KMS-11 (cell line): Measurements from ENCODE around the gene MAFG.

ENCODE experiments used
- H2AFZ ChIP-seq: fragments of 200-600 bp; sonication (generic); 2 replicates; pipeline ENCODE4 v1.6.1; 2016; ENCODE audit warnings: antibody characterized with exemption, mixed run types, low read depth
- H3K27ac ChIP-seq: fragments of 200-600 bp; sonication (generic); 2 replicates; pipeline ENCODE4 v1.6.1; 2016; ENCODE audit warnings: mild to moderate bottlenecking, mixed run types
- H3K27me3 ChIP-seq: fragments of 200-600 bp; sonication (generic); 2 replicates; pipeline ENCODE4 v1.6.1; 2017; ENCODE audit warnings: mild to moderate bottlenecking, low read depth, mixed run types, moderate library complexity; ENCODE audit not compliant: insufficient read depth
- H3K36me3 ChIP-seq: fragments of 200-600 bp; sonication (generic); 2 replicates; pipeline ENCODE4 v1.6.1; 2017; ENCODE audit warnings: mild to moderate bottlenecking, mixed run types; ENCODE audit not compliant: insufficient read depth
- H3K4me1 ChIP-seq: fragments of 200-600 bp; sonication (generic); 2 replicates; pipeline ENCODE4 v1.6.1; 2016; ENCODE audit warnings: mild to moderate bottlenecking, low read depth, mixed run types; ENCODE audit not compliant: poor library complexity, severe bottlenecking
- H3K4me2 ChIP-seq: fragments of 200-600 bp; sonication (generic); 2 replicates; pipeline ENCODE4 v1.7.0; 2016; ENCODE audit warnings: mild to moderate bottlenecking, mixed run types
- H3K4me3 ChIP-seq: fragments of 200-600 bp; sonication (generic); IDR thresholded peaks from 2 replicates; pipeline ENCODE4 v1.6.1; 2017; ENCODE audit warnings: low read depth, low read length, mixed read lengths; ENCODE audit not compliant: insufficient read depth
- H3K79me2 ChIP-seq: fragments of 200-600 bp; sonication (generic); 2 replicates; pipeline ENCODE4 v1.6.1; 2016; ENCODE audit warnings: low read depth, mixed run types; ENCODE audit not compliant: insufficient read depth
- H3K9ac ChIP-seq: fragments of 200-600 bp; sonication (generic); 2 replicates; pipeline ENCODE4 v1.6.1; 2016; ENCODE audit warnings: mild to moderate bottlenecking, mixed run types
- H4K20me1 ChIP-seq: fragments of 200-600 bp; sonication (generic); 2 replicates; pipeline ENCODE4 v1.6.1; 2016; ENCODE audit warnings: mild to moderate bottlenecking, mixed run types; ENCODE audit not compliant: insufficient read depth
- CTCF ChIP-seq: fragments of 200-600 bp; sonication (generic); conservative IDR thresholded peaks from 2 replicates; pipeline ENCODE4 v1.6.1; 2017; ENCODE audit warnings: low read depth, mild to moderate bottlenecking, antibody characterized with exemption, low read length, moderate library complexity, mixed read lengths

MAFG gene

GRCh38 chr17:81927152-81927652 lies 333 bp downstream of the MAFG start:
- peak overlapping the region; percentile 85 for H3K9ac ChIP-seq
- peaks cover 40% of the 10 kb centered on the region for H3K4me1 ChIP-seq
- peak overlapping the region; percentile 100; the same call in 1 of the 2 replicates for H3K4me2 ChIP-seq
- H4K20me1 ChIP-seq, result no peaks in the 10 kb centered on the region
- H2AFZ ChIP-seq, result no peak overlapping the region
- no peaks in the 10 kb centered on the region for H3K36me3 ChIP-seq
- no peaks in the 10 kb centered on the region for H3K27me3 ChIP-seq
- H3K79me2 ChIP-seq, result peaks cover 49% of the 10 kb centered on the region
- peak overlapping the region; percentile 95 for H3K27ac ChIP-seq
- no peak for TF ChIP-seq CTCF
- H3K4me3 ChIP-seq, result no peak overlapping the region

- Histone ChIP-seq H3K4me1 (peaks cover 46% of the 10 kb centered on the region), H3K27me3 (no peaks in the 10 kb centered on the region), H3K4me2 (peak overlapping the region; percentile 100), H3K27ac (peak overlapping the region; percentile 95), H4K20me1 (no peaks in the 10 kb centered on the region), H3K4me3 (no peak overlapping the region), H3K79me2 (peaks cover 55% of the 10 kb centered on the region), H3K36me3 (no peaks in the 10 kb centered on the region), H3K9ac (peak overlapping the region; percentile 85), H2AFZ (no peak overlapping the region)
- TF ChIP-seq CTCF, result no peak
Observed at GRCh38 chr17:81926451-81927151, 934 bp downstream of the MAFG start.

GRCh38 chr17:81925860-81926450 lies 1.6 kb downstream of the MAFG start:
- 0 out of 2 replicates have a peak, but pooled peaks cover 4% of the 10 kb centered on the region for H4K20me1 ChIP-seq
- H3K9ac ChIP-seq, result peak overlapping the region; percentile 85
- H3K4me3 ChIP-seq, result no peak overlapping the region
- peak overlapping the region; percentile 95 for H3K27ac ChIP-seq
- peaks cover 52% of the 10 kb centered on the region for H3K4me1 ChIP-seq
- H3K79me2 ChIP-seq, result peaks cover 61% of the 10 kb centered on the region
- H3K36me3 ChIP-seq, result no peaks in the 10 kb centered on the region; the same call in 1 of the 2 replicates
- peak overlapping the region; percentile 100 for H3K4me2 ChIP-seq
- TF ChIP-seq CTCF, result no peak
- no peak overlapping the region for H2AFZ ChIP-seq
- H3K27me3 ChIP-seq, result no peaks in the 10 kb centered on the region

GRCh38 chr17:81924557-81925532 lies 2.7 kb downstream of the MAFG start:
- Histone ChIP-seq H3K4me2 (peak overlapping the region; percentile 100), H3K4me1 (peaks cover 53% of the 10 kb centered on the region), H3K9ac (peak overlapping the region; percentile 85), H3K36me3 (no peaks in the 10 kb centered on the region; the same call in 1 of the 2 replicates), H3K27me3 (no peaks in the 10 kb centered on the region), H4K20me1 (0 out of 2 replicates have a peak, but pooled peaks cover 4% of the 10 kb centered on the region), H2AFZ (no peak overlapping the region), H3K79me2 (peaks cover 72% of the 10 kb centered on the region), H3K27ac (peak overlapping the region; percentile 95), H3K4me3 (no peak overlapping the region)
- TF ChIP-seq CTCF, result no peak
